Esophagus squamous epithelium (tissue), 5 donors: ENCODE measurements around the gene RHEX. TPM values are rescaled to one million over a fixed set of nuclear protein-coding genes. Genes with fewer than 3 reads are reported as not detected.

Source experiments
- DNase-seq: peaks from one replicate; lab custom pipeline; 2025; lab: John Stamatoyannopoulos, UW
- H3K27ac ChIP-seq, 4 donors: fragments of 200-600 bp; sonication (generic); one replicate each; pipeline ENCODE4 v1.5.1; 2016 to 2019; ENCODE audit warnings: mild to moderate bottlenecking in 1 of 4
- H3K27me3 ChIP-seq, 4 donors: fragments of 200-600 bp; sonication (generic); 1 replicate in 3 of 4; 2 replicates in 1 of 4; pipeline versions ENCODE4 v1.5.1 to v1.6.0; 2017 to 2021; ENCODE audit warnings: antibody characterized with exemption in 1 of 4
- H3K36me3 ChIP-seq, 3 donors: fragments of 200-600 bp; sonication (generic); one replicate each; pipeline ENCODE4 v1.5.1; 2016 to 2019
- H3K4me1 ChIP-seq, 3 donors: fragments of 200-600 bp; sonication (generic); one replicate each; pipeline ENCODE4 v1.5.1; 2017 to 2019
- H3K4me3 ChIP-seq, 4 donors: fragments of 200-600 bp; sonication (generic); 1 replicate in 3 of 4; 2 replicates in 1 of 4; pipeline ENCODE4 v1.5.1; 2016 to 2019; ENCODE audit warnings: mild to moderate bottlenecking in 2 of 4, moderate library complexity in 1 of 4
- H3K9me3 ChIP-seq, 3 donors: fragments of 200-600 bp; sonication (generic); one replicate each; pipeline ENCODE4 v1.5.1; 2016 to 2019
- POLR2A ChIP-seq, 4 donors: fragments of 450-650 bp; IDR thresholded peaks; one replicate each; pipeline ENCODE4 v1.6.1; 2017; ENCODE audit warnings: antibody characterized with exemption in 4 of 4, mild to moderate bottlenecking in 4 of 4, moderate library complexity in 3 of 4
- WGBS, 2 donors: methylation state at CpG; one replicate each; pipeline ENCODE4 v1.1.5; 2018; 5-methylcytosine and 5-hydroxymethylcytosine counted together
- intact Hi-C: fragments of 100-400 bp; cut with DNase I; formaldehyde crosslinking; loops from one replicate; pipeline ENCODE4 v1.15.0; 2022
- total RNA-seq, 4 donors: library from RNA; depleted of rRNA; stranded (reverse); fragments of >200 nt; gene quantifications; one replicate each; pipeline ENCODE4 v1.1.0, GENCODE V29; 2016
- TF ChIP-seq, protein P1 (sequence below), 6 experiments: fragments of 450-650 bp in 4 of 6; fragments of 200-600 bp in 2 of 6; sonication (generic) in 2 of 6; IDR thresholded peaks; one replicate each; pipeline ENCODE4 v1.5.1; 2016 to 2019; ENCODE audit warnings: antibody characterized with exemption in 6 of 6, mild to moderate bottlenecking in 4 of 6, moderate library complexity in 4 of 6
- donor health status: DM: yes; HTN: yes; CAD: no.

Gene RHEX
- total RNA-seq, 4 donors from 2014 or later: 0.72 to 21.9 (median 4.5) TPM; not detected in 1

DNA sequence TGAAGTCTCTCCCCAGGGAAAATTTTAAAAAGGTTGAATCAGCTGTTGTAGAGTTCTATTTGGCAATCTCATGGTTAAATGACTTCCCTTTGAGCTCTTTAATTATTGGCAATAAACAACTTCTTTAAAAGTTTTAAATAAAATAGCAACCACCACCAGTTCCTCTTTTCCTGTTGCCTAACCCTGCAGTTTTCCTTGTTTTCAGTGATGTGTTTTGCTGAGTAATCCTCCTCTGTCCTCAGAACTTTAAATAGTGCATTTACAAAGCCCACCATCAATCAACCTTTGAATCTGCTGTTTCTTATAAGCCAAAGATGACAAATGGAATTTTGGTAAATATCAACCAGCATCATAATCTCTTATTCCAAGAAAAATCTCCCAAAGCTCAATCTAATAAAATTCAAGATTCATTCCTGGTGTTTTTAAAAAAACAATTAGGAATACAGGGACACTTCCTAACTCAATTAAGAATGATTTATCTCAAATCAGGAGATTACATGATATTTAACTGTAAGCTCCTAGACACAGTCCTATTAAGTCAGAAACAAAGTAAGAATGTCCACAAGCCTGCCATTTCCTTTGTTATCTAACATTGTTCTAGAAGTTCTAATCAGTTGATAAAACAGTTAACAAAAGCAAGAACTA lies 49.4 kb downstream of the RHEX start:
- TF ChIP-seq, protein P1, sequence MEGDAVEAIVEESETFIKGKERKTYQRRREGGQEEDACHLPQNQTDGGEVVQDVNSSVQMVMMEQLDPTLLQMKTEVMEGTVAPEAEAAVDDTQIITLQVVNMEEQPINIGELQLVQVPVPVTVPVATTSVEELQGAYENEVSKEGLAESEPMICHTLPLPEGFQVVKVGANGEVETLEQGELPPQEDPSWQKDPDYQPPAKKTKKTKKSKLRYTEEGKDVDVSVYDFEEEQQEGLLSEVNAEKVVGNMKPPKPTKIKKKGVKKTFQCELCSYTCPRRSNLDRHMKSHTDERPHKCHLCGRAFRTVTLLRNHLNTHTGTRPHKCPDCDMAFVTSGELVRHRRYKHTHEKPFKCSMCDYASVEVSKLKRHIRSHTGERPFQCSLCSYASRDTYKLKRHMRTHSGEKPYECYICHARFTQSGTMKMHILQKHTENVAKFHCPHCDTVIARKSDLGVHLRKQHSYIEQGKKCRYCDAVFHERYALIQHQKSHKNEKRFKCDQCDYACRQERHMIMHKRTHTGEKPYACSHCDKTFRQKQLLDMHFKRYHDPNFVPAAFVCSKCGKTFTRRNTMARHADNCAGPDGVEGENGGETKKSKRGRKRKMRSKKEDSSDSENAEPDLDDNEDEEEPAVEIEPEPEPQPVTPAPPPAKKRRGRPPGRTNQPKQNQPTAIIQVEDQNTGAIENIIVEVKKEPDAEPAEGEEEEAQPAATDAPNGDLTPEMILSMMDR (IDR thresholded peaks at IDR 0.05): no peak
- no peak for TF ChIP-seq POLR2A (IDR thresholded peaks at IDR 0.05)
- intact Hi-C loops: loop anchor here (10.0 kb wide), 1 partner anchor 78 kb away; the partner anchor contains the start of gene CTSE
- H3K4me1 ChIP-seq: peaks cover 0 to 10% (median 0%) of the 10 kb centered on the region in 3 donors
- no peaks in the 10 kb centered on the region for H3K9me3 ChIP-seq
- no peak overlapping the region for H3K4me3 ChIP-seq
- H3K27me3 ChIP-seq: peaks cover 0 to 10% (median 0%) of the 10 kb centered on the region in 4 donors
- no peaks in the 10 kb centered on the region for H3K36me3 ChIP-seq
- DNase-seq: no peak
- H3K27ac ChIP-seq: no peak overlapping the region

DNA sequence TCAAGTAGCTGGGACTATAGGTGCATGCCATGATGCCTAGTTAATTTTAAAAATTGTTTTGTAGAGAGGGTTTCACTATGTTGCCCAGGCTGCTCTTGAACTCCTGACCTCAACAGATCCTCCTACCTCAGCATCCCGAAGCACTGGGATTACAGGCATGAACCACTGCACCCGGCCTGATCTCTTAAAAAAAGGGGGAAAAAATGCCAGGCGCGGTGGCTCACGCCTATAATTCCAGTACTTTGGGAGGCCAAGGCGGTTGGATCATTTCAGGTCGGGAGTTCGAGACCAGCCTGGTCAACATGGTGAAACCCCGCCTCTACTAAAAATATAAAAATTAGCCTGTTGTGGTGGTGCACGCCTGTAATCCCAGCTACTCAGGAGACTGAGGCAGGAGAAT lies 51.0 kb downstream of the RHEX start:
- Histone ChIP-seq H3K9me3 (no peaks in the 10 kb centered on the region), H3K27me3 (peaks cover 0 to 23% (median 0%) of the 10 kb centered on the region in 4 donors), H3K4me1 (peaks cover 0 to 10% (median 0%) of the 10 kb centered on the region in 3 donors), H3K36me3 (no peaks in the 10 kb centered on the region), H3K27ac (no peak overlapping the region), H3K4me3 (no peak overlapping the region)
- WGBS, 2 donors: 97 to 100% methylated on average over 3 to 6 of the region's 10 CpGs
- TF ChIP-seq, protein P1 (IDR thresholded peaks at IDR 0.05): no peak
- TF ChIP-seq POLR2A (IDR thresholded peaks at IDR 0.05): no peak
- intact Hi-C loops: loop anchor here (10.0 kb wide), 1 partner anchor 79 kb away; the partner anchor contains the start of gene CTSE
- no peak for DNase-seq

DNA sequence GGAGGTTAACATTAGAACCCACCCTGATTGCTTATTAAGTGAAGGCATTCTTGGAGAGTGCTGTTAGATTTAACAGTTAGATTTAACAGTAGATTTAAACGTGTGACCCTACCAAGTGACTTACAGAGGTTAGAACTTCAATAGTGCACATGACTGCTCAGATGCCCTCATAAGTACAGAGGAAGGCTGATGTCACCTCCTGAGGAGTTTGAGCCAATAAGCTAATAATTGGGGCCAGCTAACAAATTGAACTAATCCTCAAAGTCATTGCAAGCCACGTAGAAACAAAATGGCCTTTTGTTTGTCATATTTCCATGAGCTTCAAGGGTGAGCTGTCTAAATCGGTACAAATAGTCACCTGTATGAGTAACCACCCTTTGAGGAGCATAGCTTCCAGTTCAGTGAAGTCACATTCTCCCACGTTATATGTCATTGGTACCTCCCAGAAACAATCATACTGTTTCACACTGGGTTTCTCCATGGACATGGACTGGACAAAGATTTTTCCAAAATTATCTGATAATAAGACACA lies 52.6 kb downstream of the RHEX start:
- TF ChIP-seq, protein P1 (IDR thresholded peaks at IDR 0.05): no peak
- TF ChIP-seq POLR2A (IDR thresholded peaks at IDR 0.05): no peak
- 54 to 65% methylated on average over 4 of the region's 4 CpGs for WGBS, 2 donors
- no peak for DNase-seq
- H3K4me3 ChIP-seq: no peak overlapping the region
- peaks cover 0 to 25% (median 0%) of the 10 kb centered on the region in 4 donors for H3K27me3 ChIP-seq
- H3K27ac ChIP-seq: peak overlapping the region in 1 of 4 donors; percentile 27
- H3K36me3 ChIP-seq: no peaks in the 10 kb centered on the region
- H3K4me1 ChIP-seq: peaks cover 0 to 10% (median 0%) of the 10 kb centered on the region in 3 donors
- no peaks in the 10 kb centered on the region for H3K9me3 ChIP-seq
- intact Hi-C loops: loop anchor here (5.0 to 10.0 kb wide), 3 partner anchors 81 to 188 kb away; partner anchors contain the start of gene CTSE

DNA sequence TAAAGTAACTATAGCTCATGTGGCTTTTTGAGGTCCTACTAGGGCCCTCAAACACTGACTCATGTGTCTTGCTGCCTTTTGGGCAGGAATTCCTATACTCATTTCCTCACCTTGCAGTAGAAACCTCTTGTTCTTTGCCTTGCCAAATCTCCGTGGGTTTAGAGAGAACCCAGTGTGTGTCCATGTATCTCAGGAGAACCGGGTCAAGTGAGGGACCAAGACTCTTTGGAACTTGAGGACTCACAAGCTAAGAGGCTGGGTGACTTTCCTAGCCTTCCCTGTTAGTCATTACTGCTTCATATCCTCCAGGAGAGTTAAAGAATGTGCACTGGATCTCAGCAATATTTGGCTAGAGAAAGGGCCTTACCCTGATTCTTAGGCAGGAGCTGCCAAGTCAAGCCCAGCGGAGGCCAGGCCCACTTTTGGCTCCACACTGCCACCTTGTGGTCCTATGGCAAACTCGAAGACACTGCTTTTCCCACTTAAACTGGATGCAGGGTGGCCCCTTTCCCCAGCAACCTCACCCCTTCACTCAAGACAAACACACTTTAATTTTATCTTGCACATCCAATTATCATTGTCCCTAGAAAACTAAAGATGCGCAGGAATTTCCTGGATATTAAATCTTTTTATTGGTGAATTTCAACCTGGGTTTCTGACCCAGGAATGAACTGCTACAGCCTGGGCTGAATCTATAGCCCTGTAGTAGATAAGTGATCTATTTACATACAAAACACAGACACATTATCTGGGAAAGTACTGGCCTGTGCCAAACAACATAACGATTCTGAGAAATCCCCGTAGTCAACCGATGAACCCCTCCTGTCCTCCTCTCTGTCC lies 53.6 kb downstream of the RHEX start:
- DNase-seq: no peak
- H3K27ac ChIP-seq: peak overlapping the region in 1 of 4 donors; percentile 27
- WGBS, 2 donors: 39 to 48% methylated on average over 6 to 8 of the region's 8 CpGs
- peaks cover 0 to 16% (median 0%) of the 10 kb centered on the region in 3 donors for H3K4me1 ChIP-seq
- H3K36me3 ChIP-seq: no peaks in the 10 kb centered on the region
- H3K9me3 ChIP-seq: no peaks in the 10 kb centered on the region
- intact Hi-C loops: loop anchor here (5.0 to 10.0 kb wide), 3 partner anchors 82 to 189 kb away; partner anchors contain the start of gene CTSE
- peaks cover 0 to 25% (median 0%) of the 10 kb centered on the region in 4 donors for H3K27me3 ChIP-seq
- no peak overlapping the region for H3K4me3 ChIP-seq
- no peak for TF ChIP-seq POLR2A (IDR thresholded peaks at IDR 0.05)
- TF ChIP-seq, protein P1 (IDR thresholded peaks at IDR 0.05): peak; percentile 74 to 92 (median 86)
